Neural crest cell (in vitro differentiated cells): ENCODE measurements around the gene FIBP. TPM values are rescaled to one million over a fixed set of nuclear protein-coding genes. Genes with fewer than 3 reads are reported as not detected.

Source experiments
- DNase-seq: peaks from one replicate; pipeline ENCODE4 v3.0.0; 2021; ENCODE audit warnings: low read depth, mixed read lengths, low spot score
- H3K27ac Mint-ChIP-seq: one replicate; pipeline ENCODE4 v1.8.0; 2021; ENCODE audit warnings: mild to moderate bottlenecking, mixed read lengths; ENCODE audit not compliant: unreplicated experiment
- H3K27me3 Mint-ChIP-seq: 2 replicates; pipeline ENCODE4 v1.8.0; 2021; ENCODE audit warnings: low read depth, mild to moderate bottlenecking, mixed read lengths
- H3K36me3 Mint-ChIP-seq: 2 replicates; pipeline ENCODE4 v1.8.0; 2021; ENCODE audit warnings: low read depth, mild to moderate bottlenecking, mixed read lengths
- H3K4me1 Mint-ChIP-seq: 2 replicates; pipeline ENCODE4 v1.8.0; 2021; ENCODE audit warnings: mixed read lengths
- H3K4me3 Mint-ChIP-seq: one replicate; pipeline ENCODE4 v1.8.0; 2021; ENCODE audit warnings: mild to moderate bottlenecking, mixed read lengths
- H3K9me3 Mint-ChIP-seq: 2 replicates; pipeline ENCODE4 v1.8.0; 2021; ENCODE audit warnings: mixed read lengths
- CTCF ChIP-seq: fragments of 200-600 bp; sonication (generic); conservative IDR thresholded peaks from 2 replicates; pipeline ENCODE4 v1.5.0; 2021; ENCODE audit warnings: antibody characterized with exemption, mild to moderate bottlenecking
- total RNA-seq: library from RNA; stranded (reverse); gene quantifications from 2 replicates; pipeline ENCODE4 v1.2.1, GENCODE V29; 2021

Gene FIBP
- total RNA-seq, 1 donor from 2014 or later = 90.0 TPM

- Mint-ChIP-seq H3K4me3 (no peak overlapping the region), H3K27ac (no peak overlapping the region), H3K36me3 (no peaks in the 10 kb centered on the region), H3K9me3 (no peaks in the 10 kb centered on the region), H3K4me1 (no peaks in the 10 kb centered on the region), H3K27me3 (peaks cover 6% of the 10 kb centered on the region)
- TF ChIP-seq CTCF = no peak
- DNase-seq = no peak
These were observed 44.5 kb downstream of the FIBP start for GRCh38 chr11:65843811-65844210.

- Mint-ChIP-seq H3K9me3 (no peaks in the 10 kb centered on the region), H3K27ac (no peak overlapping the region), H3K27me3 (no peaks in the 10 kb centered on the region), H3K4me3 (no peak overlapping the region), H3K36me3 (no peaks in the 10 kb centered on the region), H3K4me1 (no peaks in the 10 kb centered on the region)
- no peak for TF ChIP-seq CTCF
- DNase-seq = no peak
These were observed 46.1 kb downstream of the FIBP start for GRCh38 chr11:65842144-65842543.

GRCh38 chr11:65834202-65834601 is 54.1 kb downstream of the FIBP start:
- no peak overlapping the region for H3K27ac Mint-ChIP-seq
- H3K36me3 Mint-ChIP-seq = no peaks in the 10 kb centered on the region
- no peak for TF ChIP-seq CTCF
- no peaks in the 10 kb centered on the region for H3K9me3 Mint-ChIP-seq
- peaks cover 14% of the 10 kb centered on the region for H3K4me1 Mint-ChIP-seq
- peaks cover 27% of the 10 kb centered on the region for H3K27me3 Mint-ChIP-seq
- no peak for DNase-seq
- H3K4me3 Mint-ChIP-seq = no peak overlapping the region

Other genes starting within 250 kb of the FIBP start
- 49.0 and 53.7 TPM in 2 replicates for gene RELA, start 225.6 kb downstream of the FIBP start, total RNA-seq
- gene KAT5, start 176.2 kb downstream of the FIBP start, total RNA-seq = 70.5 and 74.9 TPM in 2 replicates
- 69.4 and 72.1 TPM in 2 replicates for gene RNASEH2C, start 167.7 kb downstream of the FIBP start, total RNA-seq
- gene AP5B1, start 107.5 kb downstream of the FIBP start, total RNA-seq = 10.7 and 10.8 TPM in 2 replicates
- not detected in 2 replicates for gene OVOL1, start 101.4 kb downstream of the FIBP start, total RNA-seq
- 1.9 and 2.4 TPM in 2 replicates for gene SNX32, start 54.5 kb downstream of the FIBP start, total RNA-seq
- 1,357 and 1,437 TPM in 2 replicates for gene CFL1, start 30.3 kb downstream of the FIBP start, total RNA-seq
- gene MUS81, start 28.0 kb downstream of the FIBP start, total RNA-seq = 63.8 and 73.5 TPM in 2 replicates
- 36.0 and 38.0 TPM in 2 replicates for gene EFEMP2, start 15.7 kb downstream of the FIBP start, total RNA-seq
- not detected in 2 replicates for gene CTSW, start 8.6 kb downstream of the FIBP start, total RNA-seq
- 29.3 and 29.4 TPM in 2 replicates for gene CCDC85B, start 2.2 kb upstream of the FIBP start, total RNA-seq
- gene FOSL1, start 11.9 kb upstream of the FIBP start, total RNA-seq = 4.2 and 4.7 TPM in 2 replicates
- gene C11orf68, start 30.6 kb upstream of the FIBP start, total RNA-seq = 25.7 and 27.2 TPM in 2 replicates
- 101 and 110 TPM in 2 replicates for gene DRAP1, start 31.0 kb upstream of the FIBP start, total RNA-seq
- gene TSGA10IP, start 57.0 kb upstream of the FIBP start, total RNA-seq = 1.8 and 2.7 TPM in 2 replicates
- 64.7 and 66.4 TPM in 2 replicates for gene SART1, start 73.3 kb upstream of the FIBP start, total RNA-seq
- gene EIF1AD, start 113.7 kb upstream of the FIBP start, total RNA-seq = 58.0 and 61.0 TPM in 2 replicates
- gene BANF1, start 114.0 kb upstream of the FIBP start, total RNA-seq = 348 and 358 TPM in 2 replicates
- gene CST6, start 123.5 kb upstream of the FIBP start, total RNA-seq = not detected in 2 replicates
- gene CATSPER1, start 138.0 kb upstream of the FIBP start, total RNA-seq = not detected in 2 replicates
- gene GAL3ST3, start 160.7 kb upstream of the FIBP start, total RNA-seq = 8.7 and 9.7 TPM in 2 replicates
- gene SF3B2, start 163.9 kb upstream of the FIBP start, total RNA-seq = 261 and 262 TPM in 2 replicates
- gene PACS1, start 181.8 kb upstream of the FIBP start, total RNA-seq = 47.9 and 54.3 TPM in 2 replicates